ENCODE results near the gene AKR1B1. TPM values are rescaled to one million over a fixed set of nuclear protein-coding genes. Genes with fewer than 3 reads are reported as not detected.

The AKR1B1 gene
- total and polyA plus RNA-seq, 8 donors: 13.2 to 47.1 (median 19.2) TPM

DNA sequence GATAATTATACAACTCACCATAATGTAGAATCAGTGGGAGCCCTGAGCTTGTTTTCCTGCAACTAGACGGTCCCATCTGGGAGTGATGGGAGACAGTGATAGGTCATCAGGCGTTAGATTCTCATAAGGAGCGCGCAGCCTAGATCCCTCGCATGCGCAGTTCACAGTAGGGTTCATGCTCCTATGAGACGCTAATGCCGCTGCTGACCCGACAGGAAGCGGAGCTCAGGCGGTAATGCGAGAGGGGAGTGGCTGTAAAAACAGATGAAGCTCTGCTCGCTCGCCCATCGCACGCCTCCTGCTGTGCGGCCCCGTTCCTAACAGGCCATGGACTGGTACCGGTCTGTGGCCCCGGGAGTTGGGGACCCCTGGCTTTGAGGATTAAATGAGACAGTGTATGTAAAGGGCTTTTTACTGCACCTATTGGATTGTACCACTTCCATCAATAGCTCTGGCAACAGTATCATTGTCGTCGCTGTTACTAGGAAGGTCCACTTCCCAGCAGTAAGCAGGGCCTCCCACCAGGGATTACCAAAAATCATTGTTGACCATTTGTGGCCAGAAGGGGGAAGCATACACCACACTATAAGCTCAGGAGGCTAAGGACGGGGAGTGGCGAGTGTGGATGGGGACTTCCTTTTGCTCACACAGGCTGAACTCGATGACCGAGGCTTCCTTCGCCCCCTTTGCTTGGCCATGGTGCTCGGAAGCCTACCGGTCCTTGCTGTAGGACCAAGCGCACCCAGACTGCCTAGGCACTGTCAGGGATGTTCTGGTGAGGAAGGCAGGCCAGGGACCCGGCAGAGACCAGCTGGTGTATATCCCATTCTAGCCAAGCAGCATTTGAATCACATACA, 26.4 kb downstream of the AKR1B1 start:
- FAIRE-seq: no peak
- WGBS, 2 donors: 4 to 5% methylated on average over 31 of the region's 31 CpGs
- peak; percentile 97 to 99 (median 98) for ATAC-seq

DNA sequence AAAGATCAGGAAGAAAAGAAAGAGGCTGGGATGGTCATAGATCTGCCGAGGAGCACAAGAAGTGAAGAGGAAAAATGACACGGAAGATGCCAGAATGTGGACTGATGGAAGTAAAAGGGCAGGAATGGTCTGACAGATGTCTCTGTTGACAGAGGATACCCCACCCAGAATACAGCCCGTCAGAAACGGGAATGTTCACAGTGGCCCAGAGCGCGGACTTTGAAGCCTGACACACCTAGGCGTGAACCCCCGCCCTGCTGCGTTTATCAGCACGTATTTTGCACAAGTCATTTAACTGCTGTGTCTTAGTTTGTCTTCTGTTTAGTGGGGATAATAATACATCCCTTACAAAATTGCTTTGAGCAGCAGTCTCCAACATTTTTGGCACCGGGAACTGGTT, 27.1 kb downstream of the AKR1B1 start:
- intact Hi-C loops (cut with DNase I): loop anchor here in 1 of 3 donors (10.0 kb wide), 1 partner anchor 83 kb away; no protein-coding TSS in a partner anchor
- Histone ChIP-seq H3K4me3 (peak overlapping the region in 1 of 4 donors; percentile 37), H3K36me3 (no peaks in the 10 kb centered on the region), H3K27ac (peak overlapping the region in 1 of 4 donors; percentile 80), H3K4me1 (no peaks in the 10 kb centered on the region), H3K9me3 (no peaks in the 10 kb centered on the region), H3K27me3 (no peaks in the 10 kb centered on the region)
- 40 to 50% methylated on average over 11 of the region's 11 CpGs for WGBS, 2 donors
- ATAC-seq (peak in 2 of 4 donors; percentile 15 to 20), FAIRE-seq (no peak), DNase-seq (no peak)
- TF ChIP-seq, protein P1, sequence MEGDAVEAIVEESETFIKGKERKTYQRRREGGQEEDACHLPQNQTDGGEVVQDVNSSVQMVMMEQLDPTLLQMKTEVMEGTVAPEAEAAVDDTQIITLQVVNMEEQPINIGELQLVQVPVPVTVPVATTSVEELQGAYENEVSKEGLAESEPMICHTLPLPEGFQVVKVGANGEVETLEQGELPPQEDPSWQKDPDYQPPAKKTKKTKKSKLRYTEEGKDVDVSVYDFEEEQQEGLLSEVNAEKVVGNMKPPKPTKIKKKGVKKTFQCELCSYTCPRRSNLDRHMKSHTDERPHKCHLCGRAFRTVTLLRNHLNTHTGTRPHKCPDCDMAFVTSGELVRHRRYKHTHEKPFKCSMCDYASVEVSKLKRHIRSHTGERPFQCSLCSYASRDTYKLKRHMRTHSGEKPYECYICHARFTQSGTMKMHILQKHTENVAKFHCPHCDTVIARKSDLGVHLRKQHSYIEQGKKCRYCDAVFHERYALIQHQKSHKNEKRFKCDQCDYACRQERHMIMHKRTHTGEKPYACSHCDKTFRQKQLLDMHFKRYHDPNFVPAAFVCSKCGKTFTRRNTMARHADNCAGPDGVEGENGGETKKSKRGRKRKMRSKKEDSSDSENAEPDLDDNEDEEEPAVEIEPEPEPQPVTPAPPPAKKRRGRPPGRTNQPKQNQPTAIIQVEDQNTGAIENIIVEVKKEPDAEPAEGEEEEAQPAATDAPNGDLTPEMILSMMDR (IDR thresholded peaks at IDR 0.05): no peak

More for the DNA sequence above, 26.4 kb downstream of the AKR1B1 start:
- Histone ChIP-seq H3K27me3 (no peaks in the 10 kb centered on the region), H3K4me1 (no peaks in the 10 kb centered on the region), H3K9me3 (no peaks in the 10 kb centered on the region), H3K4me3 (peak overlapping the region in 2 of 4 donors; percentile 19 to 37), H3K27ac (peak overlapping the region in 2 of 4 donors; percentile 66 to 80), H3K36me3 (no peaks in the 10 kb centered on the region)
- peak; percentile 64 to 83 (median 78) for DNase-seq
- intact Hi-C loops (cut with DNase I): loop anchor here in 1 of 3 donors (10.0 kb wide), 1 partner anchor 82 kb away; no protein-coding TSS in a partner anchor
- TF ChIP-seq, protein P1 (IDR thresholded peaks at IDR 0.05): peak; percentile 12 to 66 (median 53)

DNA sequence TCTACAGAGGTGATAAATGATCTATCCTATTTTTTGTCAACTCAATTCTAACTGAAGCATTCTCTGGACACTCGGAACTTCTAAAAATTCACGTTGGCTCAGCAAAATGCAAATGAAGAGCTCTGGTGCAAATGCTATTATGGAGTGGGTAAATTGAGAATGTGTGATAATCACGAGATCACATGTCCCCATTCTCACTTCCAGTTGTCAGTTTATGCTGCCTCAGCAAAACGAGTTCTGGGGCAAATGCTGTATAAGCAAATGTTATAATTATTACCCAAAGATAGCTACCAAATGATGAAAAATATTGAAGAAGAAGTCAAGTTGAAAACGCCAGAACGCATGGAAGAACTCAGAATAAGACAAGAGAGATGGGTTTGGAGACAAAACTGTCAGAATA, 29.4 kb downstream of the AKR1B1 start:
- Histone ChIP-seq H3K9me3 (no peaks in the 10 kb centered on the region), H3K4me3 (no peak overlapping the region), H3K36me3 (no peaks in the 10 kb centered on the region), H3K27me3 (no peaks in the 10 kb centered on the region), H3K27ac (no peak overlapping the region), H3K4me1 (no peaks in the 10 kb centered on the region)
- ATAC-seq (no peak), DNase-seq (no peak), FAIRE-seq (no peak)
- TF ChIP-seq, protein P1 (IDR thresholded peaks at IDR 0.05): no peak
- intact Hi-C loops (cut with DNase I): no loop called here
- WGBS, 2 donors: 53 to 54% methylated on average over 6 of the region's 6 CpGs

DNA sequence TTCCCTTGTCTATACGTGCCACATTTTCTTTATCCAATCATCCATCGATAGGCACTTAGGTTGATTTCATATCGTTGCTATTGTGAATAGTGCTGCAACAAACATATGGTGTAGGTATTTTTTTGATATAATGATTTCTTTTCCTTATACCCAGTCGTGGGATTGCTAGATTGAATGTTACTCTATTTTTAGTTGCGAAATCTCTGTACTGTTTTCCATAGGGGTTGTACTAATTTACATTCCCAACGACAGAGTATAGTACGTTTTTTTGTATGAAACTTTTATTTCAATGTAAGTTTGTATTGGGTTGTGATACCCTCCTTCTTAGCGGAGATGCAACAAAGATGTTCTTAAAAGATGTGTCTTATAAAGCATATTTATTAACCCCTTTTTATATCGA, 30.0 kb downstream of the AKR1B1 start:
- H3K36me3 ChIP-seq: no peaks in the 10 kb centered on the region
- no peaks in the 10 kb centered on the region for H3K9me3 ChIP-seq
- no peak overlapping the region for H3K4me3 ChIP-seq
- TF ChIP-seq, protein P1 (IDR thresholded peaks at IDR 0.05): no peak
- no peak overlapping the region for H3K27ac ChIP-seq
- H3K27me3 ChIP-seq: no peaks in the 10 kb centered on the region
- WGBS, 2 donors: 64 to 74% methylated on average over 9 of the region's 9 CpGs
- FAIRE-seq: no peak
- no peak for DNase-seq
- H3K4me1 ChIP-seq: no peaks in the 10 kb centered on the region
- intact Hi-C loops (cut with DNase I): no loop called here
- ATAC-seq: no peak

DNA sequence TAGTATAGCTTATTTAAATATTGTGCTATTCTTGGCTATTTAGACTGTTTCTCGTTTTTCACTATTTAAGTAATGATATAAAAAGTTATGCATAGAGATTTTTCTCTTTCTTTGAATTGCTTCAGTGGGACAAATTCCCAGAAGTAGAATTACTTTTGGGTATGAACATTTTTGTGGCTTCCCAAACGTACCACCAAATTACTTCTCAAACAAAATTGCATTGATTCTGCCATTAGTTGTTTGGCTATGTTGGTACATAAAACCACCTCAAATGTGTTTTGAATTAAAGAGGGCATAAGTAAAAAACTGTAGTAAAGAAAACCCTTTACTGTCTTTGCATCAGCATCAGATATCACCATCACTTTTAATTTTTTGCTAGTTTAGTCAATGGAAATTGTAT, 31.0 kb downstream of the AKR1B1 start:
- H3K4me3 ChIP-seq: no peak overlapping the region
- H3K27ac ChIP-seq: no peak overlapping the region
- no peak for DNase-seq
- intact Hi-C loops (cut with DNase I): no loop called here
- H3K36me3 ChIP-seq: no peaks in the 10 kb centered on the region
- H3K9me3 ChIP-seq: no peaks in the 10 kb centered on the region
- no peak for FAIRE-seq
- no peaks in the 10 kb centered on the region for H3K4me1 ChIP-seq
- ATAC-seq: no peak
- TF ChIP-seq, protein P1 (IDR thresholded peaks at IDR 0.05): no peak
- 67 to 75% methylated on average over 2 of the region's 2 CpGs for WGBS, 2 donors
- no peaks in the 10 kb centered on the region for H3K27me3 ChIP-seq

Data from pancreas (tissue), 10 donors.